IPS-11a (cell line): ENCODE data around the gene PAX8.
"Not testable (repeated sequence)": the region's sequence is repeated elsewhere in the genome, so short reads cannot be mapped to it uniquely, and the experiment has no call there.

Experiments
- H3K4me3 ChIP-seq: one replicate; pipeline ENCODE4 v1.5.1; 2013; ENCODE audit warnings: low read depth, low read length, control low read depth

Gene PAX8

DNA sequence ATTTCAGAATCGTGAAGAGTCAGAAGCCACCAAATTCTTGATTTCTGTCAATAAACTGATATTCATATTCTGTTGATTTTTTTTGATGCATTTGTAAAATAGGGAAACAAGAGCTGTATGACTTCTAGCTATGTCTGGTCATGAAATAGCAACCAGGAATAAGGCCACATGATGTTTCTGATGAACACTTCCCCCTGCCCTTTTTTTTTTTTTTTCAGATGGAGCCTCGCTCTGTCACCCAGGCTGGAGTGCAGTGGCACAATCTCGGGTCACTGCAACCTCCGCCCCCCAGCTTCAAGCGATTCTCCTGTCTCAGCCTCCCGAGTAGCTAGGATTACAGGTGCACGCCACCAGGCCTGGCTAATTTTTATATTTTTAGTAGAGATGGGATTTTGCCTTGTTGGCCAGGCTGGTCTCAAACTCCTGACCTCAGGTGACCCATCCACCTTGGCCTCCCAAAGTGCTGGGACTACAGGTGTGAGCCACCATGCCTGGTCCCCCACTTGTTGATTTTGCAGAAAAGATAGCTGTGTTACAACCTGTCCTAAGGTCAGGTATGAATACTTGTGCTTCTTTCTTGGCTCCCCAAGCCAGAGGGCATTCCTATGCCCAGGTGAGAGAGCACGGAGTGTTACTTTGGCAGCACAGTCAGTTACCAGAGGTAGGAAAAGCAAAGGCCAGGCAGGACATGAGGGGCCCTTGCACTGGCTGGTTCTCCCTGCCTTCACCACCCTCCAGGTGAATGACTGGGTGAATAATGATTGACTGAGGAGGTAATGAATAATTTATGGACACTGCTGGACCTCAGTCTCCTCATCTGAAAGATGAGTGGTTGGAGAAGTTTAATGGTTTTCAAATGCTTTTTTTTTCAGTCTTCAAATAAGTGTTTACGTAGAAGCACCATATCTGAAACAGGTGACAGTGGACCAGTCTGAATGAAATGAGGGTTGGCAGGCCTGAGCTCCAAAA lies 39.6 kb downstream of the PAX8 start:
- no peak overlapping the region for H3K4me3 ChIP-seq

DNA sequence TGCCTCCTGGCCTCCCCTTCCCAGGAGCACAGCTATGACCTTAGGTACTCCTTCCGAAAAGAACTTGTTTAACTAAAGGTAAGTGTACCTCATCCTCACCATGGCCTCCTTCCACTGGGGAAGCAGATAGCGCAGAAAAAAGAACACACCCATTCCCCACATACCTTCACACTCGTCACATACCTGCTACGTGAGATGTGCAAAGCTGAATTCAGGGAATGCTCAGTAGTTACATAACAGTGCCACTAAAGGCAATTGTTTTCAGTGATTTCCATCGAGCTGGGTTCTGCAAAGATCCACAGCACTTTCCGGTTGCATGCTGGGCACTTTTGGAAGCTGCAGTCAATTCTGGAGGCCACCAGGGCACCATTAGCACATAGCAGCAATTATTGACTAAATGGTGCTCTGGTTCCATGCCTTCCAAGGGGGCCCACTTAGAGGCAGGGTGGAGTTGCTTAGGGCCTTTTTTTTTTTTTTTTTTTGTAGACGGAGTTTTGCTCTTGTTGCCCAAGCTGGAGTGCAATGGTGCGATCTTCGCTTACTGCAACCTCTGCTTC lies 41.0 kb downstream of the PAX8 start:
- H3K4me3 ChIP-seq: no peak overlapping the region

DNA sequence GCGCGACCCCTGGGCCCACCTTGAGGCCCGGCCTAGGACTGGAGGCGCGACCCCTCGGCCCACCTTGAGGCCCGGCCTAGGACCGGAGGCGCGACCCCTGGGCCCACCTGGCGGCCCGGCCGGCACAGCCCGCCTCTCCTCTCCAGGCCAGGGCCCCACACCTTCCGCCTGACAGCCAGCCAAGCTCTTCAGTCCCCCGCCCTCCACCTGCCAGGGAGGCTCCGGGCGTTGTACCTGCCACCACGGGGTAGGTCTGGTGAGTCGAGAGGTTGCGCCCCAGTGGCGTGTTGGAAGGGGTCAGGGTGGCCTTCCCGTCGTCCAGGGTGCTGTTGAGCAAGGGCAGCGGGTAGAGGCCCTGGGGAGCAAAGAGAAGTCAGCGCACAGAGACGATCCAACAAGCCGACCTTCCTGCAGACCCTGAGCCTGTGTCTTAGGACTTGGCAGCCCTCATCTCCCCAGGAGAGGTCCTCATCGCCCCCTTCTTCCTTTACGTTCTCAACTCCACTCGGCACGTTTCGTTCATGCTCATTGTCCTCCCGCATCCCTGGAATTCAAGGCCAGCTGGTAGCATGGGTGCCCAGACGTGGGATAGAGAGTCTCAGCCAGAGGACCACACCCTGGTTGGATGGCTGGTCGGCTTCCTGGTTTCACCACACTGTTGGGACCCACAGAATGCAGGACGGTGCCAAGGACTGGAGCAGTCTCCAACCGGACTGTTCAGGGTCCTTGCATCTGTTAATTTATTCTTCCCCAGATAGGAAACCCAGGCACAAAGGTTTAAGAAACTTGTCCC lies 42.2 kb downstream of the PAX8 start:
- H3K4me3 ChIP-seq: no peak overlapping the region

DNA sequence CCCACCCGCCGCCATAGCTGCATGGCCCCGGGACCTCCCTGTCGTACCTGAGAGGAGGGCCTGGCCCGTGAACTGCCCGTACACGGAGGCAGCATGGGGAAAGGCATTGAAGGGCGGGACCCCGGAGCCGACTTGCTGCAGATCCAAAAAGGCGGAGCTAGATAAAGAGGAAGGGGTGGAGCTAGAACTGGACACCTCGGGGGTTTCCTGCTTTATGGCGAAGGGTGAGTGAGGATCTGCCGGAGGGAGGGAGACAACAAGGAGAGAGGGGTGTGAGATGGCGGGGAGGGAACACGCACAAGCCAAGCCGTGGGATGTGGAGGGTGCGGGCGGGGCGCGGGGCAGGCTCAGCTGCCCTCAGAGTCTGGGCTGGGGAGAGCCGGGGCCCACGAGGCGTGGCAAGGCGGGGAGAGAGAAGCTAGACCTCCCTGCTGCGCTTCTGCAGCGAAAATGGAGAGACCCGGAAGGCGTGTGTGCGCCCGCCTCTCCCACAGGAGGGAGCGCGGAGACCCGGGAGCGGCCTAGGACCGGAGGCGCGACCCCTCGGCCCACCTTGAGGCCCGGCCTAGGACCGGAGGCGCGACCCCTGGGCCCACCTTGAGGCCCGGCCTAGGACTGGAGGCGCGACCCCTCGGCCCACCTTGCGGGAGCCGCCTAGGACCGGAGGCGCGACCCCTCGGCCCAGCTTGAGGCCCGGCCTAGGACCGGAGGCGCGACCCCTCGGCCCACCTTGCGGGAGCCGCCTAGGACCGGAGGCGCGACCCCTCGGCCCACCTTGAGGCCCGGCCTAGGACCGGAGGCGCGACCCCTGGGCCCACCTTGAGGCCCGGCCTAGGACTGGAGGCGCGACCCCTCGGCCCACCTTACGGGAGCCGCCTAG lies 43.1 kb downstream of the PAX8 start:
- not testable (repeated sequence) for H3K4me3 ChIP-seq

DNA sequence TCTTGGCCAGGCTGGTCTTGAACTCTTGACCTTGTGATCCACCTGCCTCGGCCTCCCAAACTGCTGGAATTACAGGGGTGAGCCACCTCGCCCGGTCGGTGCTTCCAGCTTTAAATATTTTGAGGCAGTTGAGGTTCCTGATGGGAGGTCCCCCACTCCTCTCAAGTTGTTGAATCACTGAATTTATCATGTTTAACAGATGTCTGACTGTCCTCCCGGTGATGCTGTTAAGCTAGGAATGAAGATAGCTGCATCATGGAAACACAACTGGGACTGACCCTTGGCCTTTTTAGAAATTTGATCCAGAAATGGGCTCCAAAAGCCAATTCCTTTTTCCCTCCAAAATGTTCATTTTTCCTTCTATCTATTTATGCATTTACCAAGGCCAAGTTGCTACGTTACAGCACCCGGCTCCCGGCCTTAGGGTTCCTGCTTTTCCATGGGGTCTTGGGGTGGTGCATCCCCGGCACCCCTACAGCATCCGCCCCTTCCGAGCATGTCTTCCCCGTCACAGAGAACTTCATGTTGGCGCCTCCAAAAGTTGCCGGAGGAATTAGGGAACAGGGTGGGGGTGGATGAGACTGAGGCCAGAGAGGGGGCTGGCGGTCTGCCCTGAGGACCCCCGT lies 43.9 kb downstream of the PAX8 start:
- no peak overlapping the region for H3K4me3 ChIP-seq

DNA sequence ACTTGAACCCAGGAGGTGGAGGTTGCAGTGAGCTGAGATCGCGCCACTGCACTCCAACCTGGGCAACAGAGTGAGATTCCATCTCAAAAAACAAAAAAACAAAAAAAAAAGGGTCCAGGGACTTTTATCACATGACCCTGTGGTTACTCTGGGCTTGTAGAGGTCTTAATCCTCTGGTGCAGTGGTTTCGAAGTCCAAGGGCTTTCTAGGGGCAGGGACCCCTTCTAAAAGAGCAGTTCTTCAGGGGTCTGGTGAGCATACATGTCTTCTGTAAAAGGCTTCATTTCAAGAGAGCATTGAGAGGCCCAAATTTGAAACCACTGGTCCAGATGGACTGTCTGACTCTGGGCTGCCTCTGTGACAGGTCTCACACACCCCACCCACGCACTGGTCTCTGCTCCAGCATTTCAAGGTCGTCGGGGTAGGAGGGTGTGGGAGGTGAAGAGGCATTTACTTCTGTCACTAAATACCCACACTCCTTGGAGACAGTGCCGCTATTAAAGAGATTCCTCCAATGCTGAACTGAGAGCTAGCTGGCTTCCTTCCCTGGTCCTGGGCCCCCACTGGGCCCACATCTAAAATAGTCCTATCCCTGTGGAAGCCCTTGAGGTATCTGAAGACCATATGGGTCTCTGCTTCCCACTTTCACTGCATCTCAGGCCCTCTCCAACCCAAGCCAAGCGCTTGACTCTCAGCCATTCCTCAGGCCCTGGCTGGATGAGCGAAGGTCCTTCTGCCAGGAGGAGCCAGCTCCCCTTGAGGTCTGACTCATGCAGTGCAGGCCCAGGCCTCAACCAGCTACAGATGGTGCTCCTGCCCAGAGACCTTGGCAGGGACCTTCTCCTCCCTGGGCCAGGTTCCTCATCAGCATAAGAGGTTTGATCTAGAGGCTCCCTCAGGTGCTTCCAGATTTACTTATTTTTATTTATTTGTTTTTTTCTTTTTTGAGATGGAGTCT lies 44.8 kb downstream of the PAX8 start:
- H3K4me3 ChIP-seq: no peak overlapping the region

DNA sequence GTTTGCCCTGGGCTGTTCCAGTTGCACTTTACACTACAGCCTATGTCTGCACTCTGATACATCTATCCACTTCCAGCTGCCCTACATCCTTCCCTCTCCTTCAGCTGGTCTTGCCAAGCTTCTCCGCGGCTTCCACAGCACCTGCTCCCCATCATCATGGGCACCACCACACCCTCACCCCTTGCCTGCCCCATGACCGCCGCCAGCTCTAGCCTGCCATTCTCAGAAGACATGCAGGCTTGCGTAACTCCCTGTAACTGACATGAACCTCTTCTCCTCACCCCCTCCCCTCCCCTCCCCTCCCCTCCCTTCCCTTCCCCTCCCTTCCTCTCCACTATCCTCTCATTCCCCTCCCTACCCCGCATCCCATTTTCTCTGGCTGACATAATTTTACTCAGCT lies 46.0 kb downstream of the PAX8 start:
- H3K4me3 ChIP-seq: no peak overlapping the region

DNA sequence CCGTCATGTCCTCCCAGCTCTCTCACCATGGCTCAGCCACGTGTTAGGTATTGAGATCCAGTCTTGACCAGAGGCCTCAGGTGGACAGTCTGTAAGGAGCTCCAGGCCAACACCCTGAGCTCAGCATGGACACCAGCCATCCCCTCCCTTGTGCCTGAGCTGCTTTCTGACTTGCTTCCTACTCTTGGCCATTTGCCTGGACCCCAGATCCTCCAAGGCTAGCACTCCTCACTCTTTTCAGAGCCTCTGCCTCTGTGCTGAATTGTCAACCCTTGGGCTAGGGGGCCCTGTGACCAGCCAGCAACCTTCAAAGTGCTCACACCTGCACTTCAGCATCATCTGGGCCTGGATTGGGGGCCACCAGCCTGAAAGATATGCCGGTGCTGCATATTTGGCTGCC lies 46.6 kb downstream of the PAX8 start:
- no peak overlapping the region for H3K4me3 ChIP-seq

DNA sequence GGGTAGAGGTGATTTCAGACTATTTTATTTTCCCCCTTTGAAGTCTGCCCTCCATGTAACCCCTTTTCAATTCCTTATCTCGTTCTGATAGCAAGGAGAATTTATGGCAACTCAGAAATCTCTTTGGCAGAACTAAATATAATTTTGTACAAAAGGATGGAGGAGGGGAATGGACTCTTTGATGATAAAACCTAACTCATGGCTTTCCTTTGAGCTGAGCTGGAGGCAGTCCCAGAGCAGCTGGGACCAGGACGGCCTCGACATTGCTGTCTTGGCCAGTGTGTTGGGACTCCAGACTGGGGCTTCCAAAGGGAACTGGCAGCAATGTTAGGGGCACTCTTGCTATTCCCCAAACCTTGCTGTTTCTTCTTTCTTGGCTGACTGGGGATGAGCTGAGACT lies 47.7 kb downstream of the PAX8 start:
- H3K4me3 ChIP-seq: no peak overlapping the region

DNA sequence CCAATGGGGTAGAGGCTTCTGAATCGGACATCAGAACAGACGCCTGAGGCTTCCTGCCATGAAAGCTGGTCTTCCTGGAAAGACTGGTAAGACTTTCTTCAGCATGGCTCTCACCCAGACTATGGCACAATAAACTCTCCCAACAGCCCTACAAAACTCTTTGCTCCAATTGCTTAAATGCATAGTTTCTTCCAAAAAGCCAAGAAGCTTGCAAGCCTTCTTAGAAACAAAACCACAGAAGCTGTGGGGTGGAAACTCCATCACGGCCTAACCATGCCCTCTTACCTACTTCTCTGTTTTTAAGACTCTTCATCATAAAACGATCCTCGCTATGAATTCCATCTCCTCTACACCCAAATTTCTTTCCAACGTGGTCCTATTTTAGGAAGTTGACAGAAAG lies 48.2 kb downstream of the PAX8 start:
- H3K4me3 ChIP-seq: no peak overlapping the region

DNA sequence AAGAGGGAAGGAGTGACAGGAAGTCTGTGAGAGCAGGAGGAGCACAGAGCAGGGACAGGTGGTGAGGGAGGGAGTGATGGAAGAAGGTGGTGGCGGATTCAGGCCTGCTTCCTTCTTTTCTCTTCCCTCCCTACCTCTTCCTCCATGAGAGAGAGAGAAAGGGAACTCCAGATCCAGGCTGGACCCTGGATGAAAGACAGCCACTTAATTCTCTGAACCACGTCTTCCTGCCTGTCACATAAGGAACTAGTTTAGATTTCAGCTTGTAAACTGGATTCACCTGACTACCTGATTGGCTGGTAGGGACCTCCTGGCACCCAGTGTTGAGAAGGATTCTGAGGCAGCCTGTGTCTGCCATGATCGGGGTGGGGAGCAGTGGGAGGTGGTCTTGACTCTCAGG lies 48.9 kb downstream of the PAX8 start:
- H3K4me3 ChIP-seq: no peak overlapping the region

DNA sequence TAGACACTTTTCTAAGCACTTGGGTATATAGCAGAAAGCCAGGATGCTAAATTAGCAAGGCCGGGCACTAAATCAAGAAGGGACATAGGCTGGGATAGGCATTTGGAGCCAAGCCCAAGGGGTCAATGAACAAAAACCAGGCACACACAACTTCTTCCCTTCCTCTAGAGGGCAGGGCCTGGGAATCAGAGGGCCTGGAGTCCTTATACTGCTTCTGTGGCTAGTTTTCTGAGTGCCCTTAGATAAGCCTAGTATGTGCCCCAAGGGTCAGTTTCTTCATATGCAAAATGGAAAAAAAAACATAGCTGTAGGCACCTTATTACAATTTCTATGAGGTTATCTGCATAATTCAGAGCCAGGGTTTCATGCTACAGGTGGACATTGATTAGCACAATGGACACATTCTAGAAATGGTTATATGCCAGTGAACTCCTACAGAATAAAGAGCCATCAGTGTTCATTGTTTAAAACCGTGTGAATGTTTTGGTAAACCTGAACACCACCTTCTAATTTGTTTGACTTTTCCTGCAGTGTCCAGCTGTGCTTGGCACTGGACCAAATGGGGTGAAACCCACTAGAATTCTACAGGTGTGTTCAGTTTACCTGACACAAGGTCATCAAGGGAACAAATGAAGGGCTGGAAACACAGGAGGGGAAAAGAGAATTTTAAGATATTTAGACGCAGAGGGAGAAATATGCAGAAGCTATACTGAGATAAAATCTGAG lies 49.6 kb downstream of the PAX8 start:
- H3K4me3 ChIP-seq: no peak overlapping the region

DNA sequence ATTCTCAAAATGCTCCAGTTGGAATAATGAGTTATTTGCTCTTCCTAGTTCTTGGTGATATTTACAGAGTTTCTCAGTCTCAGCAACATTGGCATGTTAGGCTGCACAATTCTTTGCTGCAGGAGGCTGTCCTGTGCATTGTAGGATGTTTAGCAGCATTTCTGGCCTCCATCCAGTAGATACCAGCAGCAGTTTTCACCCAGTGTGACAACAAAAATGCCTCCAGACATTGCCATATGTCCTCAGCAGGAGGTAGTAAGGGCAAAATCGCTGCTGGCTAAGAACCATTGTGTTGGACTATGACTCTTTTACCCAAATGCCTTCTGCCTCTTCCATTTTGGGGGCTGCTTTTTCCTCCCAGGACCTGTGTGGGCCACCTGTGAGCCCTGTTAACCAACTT lies 50.4 kb downstream of the PAX8 start:
- no peak overlapping the region for H3K4me3 ChIP-seq

DNA sequence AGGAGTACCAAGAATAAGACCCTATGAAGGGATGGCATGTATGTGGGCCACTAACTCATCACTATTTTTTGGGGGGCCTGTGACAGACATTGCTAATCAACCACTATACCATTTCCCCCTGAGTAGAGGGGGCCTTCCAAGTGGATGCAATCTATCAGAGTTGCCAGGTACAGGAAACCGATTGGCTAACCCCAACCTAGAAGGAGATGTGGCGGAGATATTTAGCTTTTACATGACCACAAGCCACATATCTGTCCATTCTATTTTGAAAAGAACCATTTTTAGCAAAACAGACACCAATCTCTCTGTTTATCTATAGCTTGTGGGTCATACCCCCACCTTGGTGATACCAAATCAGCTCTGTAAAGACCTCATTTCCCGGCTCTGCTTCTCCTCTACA lies 51.0 kb downstream of the PAX8 start:
- no peak overlapping the region for H3K4me3 ChIP-seq

DNA sequence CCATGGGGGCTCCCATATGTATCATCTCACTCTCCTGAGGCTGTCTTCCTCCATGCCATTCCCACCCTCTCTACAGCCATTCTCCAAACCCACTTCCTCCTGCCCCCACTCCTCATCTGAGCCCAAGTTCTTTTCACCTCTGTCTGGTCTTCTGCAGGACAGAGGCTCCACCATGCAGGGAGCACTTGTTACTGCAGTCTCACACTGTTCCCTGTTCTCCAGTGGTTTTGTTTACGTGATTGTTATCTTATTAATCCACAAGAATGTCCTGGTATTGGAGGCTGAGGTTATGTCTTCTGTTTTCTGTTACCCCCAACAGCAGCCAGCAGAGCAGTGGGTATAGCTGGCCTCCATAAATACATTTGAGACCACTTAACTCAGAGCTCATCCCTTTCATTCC lies 51.4 kb downstream of the PAX8 start:
- H3K4me3 ChIP-seq: no peak overlapping the region

DNA sequence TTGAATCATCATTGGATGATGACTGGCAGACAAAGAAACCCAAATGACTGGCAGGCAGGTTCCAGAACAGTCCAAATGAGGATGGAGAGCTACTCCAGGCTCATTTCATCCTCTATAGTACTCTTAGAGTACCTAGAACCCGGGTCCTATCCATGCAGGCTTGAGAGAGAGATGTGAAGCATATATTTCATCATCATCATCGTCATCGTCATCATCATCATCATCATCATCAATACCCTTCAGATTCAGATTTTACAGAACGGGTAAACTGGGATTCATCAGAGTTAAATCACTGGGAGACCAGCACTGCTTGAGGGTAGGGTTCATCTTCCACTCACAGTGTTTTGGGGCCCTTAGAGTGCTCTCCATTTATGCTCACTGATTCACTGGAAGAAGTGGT lies 52.3 kb downstream of the PAX8 start:
- H3K4me3 ChIP-seq: no peak overlapping the region

DNA sequence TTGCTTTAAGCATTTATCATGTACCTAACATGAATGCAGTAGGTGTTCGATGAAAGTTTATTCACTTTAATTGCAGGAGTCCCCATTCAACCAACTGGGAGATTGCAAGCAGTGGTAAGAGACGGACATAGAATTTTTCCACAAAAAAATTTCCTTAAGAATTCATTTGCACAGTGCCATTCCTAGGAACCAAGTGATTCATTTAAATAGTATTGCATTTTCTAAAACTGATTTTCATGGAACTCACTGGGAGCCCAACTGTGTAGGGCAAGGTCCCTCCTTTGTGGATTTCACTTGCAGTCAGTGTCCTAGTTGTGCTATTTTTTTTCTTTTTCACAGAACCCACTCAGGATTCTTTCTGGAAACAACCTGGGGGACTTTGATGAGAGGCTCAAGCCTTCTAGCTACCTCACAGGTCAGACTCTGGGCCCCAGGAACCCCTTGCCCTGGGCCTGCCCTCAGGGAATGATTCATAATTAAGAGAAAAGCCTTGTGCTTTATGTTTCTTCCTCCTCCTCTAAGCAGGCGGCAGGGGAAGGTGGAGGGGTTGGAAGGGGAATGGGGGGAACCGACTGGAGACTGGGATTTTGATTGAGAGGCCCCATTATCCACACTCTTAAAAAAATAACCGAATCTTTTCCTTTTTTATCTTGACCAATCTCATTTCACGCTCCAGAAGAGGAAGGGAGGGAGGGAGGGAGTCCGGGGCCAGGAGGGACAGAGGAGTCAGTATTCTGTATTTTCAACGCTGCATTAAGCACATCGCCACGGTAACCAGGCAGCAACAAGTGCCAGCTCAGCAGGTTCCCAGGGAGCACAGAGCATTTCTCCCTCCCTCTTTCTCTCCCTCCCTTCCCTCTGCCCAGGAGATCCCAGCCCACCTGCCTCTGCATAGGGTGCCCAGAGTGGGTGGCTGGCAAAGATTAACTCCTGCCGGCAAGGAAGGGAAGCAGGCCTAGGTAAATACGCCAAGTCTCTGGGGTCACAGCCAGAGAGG lies 53.2 kb downstream of the PAX8 start:
- H3K4me3 ChIP-seq: no peak overlapping the region
